Measurements from ENCODE around the gene INPP5B. TPM values are rescaled to one million over a fixed set of nuclear protein-coding genes. Genes with fewer than 3 reads are reported as not detected.

The INPP5B gene
- total RNA-seq, 1 experiment from 2014 or later: 21.5 TPM

DNA sequence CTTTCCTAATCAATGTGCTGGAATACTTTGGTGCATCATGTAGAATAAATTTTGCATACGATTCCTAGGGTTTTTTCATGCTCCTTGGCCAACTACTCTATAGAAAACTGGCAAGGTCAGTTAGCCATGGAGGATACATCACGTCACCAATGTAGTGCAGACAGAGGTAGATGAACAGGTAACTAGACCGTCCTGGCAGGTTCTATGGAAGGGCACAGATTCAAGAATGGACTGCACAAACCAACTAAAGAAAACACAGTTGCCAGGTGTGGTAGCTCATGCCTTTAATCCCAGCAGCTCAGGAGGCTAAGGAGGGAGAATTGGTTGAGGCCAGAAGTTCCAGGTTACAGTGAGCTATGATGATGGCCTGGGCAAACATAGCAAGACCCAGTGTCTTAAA lies 97.4 kb downstream of the INPP5B start:
- H3K9me3 Mint-ChIP-seq (ENCODE audit: low read depth, unreplicated experiment): no peaks in the 10 kb centered on the region
- peaks cover 9% of the 10 kb centered on the region for H3K36me3 Mint-ChIP-seq (ENCODE audit: insufficient read depth, unreplicated experiment)
- H3K27me3 Mint-ChIP-seq (ENCODE audit: unreplicated experiment): no peaks in the 10 kb centered on the region
- H3K27ac Mint-ChIP-seq (ENCODE audit: unreplicated experiment): no peak overlapping the region
- DNase-seq: no peak
- CTCF ChIA-PET: no interaction called here
- intact Hi-C loops (cut with micrococcal nuclease; ENCODE audit: unreplicated experiment): no loop called here
- no peak overlapping the region for H3K4me3 Mint-ChIP-seq (ENCODE audit: low read depth, unreplicated experiment)
- H3K4me1 Mint-ChIP-seq (ENCODE audit: low read depth, unreplicated experiment): peaks cover 26% of the 10 kb centered on the region
- BruUV-seq (replicated peaks): no TSS peak
- TF ChIP-seq, protein P1, sequence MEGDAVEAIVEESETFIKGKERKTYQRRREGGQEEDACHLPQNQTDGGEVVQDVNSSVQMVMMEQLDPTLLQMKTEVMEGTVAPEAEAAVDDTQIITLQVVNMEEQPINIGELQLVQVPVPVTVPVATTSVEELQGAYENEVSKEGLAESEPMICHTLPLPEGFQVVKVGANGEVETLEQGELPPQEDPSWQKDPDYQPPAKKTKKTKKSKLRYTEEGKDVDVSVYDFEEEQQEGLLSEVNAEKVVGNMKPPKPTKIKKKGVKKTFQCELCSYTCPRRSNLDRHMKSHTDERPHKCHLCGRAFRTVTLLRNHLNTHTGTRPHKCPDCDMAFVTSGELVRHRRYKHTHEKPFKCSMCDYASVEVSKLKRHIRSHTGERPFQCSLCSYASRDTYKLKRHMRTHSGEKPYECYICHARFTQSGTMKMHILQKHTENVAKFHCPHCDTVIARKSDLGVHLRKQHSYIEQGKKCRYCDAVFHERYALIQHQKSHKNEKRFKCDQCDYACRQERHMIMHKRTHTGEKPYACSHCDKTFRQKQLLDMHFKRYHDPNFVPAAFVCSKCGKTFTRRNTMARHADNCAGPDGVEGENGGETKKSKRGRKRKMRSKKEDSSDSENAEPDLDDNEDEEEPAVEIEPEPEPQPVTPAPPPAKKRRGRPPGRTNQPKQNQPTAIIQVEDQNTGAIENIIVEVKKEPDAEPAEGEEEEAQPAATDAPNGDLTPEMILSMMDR (IDR thresholded peaks at IDR 0.05; ENCODE audit: unreplicated experiment): no peak

DNA sequence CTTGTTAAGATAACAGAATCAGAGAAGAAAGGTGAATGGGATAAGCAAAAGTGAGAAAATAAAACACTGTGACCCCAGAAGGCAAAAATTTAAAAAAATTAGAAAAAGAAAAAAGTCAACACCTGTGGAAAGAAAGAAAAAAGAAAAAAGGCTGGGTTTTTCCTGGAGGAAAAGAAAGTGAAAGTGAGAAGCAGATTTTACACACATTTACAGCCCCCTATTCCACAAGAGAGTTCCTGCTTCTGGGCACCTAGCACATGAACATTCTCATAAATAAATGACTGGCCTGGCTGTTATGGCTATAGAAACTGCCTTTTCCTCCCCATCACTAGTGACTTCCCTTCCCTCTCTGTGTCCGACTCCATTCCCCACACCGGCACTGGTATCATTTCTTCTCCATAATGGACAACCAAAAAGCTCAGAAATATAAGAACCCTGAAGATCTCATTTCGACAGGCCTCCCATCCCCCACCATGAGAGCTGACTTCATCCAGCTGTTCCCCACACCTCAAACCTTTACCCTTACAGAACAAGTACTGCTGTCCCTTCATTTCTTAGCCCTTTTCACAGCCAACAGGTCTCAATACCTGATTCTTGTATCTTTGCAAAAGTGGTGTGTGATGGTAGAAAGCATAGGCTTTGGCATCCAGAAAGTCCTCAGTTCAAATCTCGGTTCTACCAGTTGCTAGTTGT lies 100.1 kb downstream of the INPP5B start:
- no TSS peak for BruUV-seq (replicated peaks)
- Mint-ChIP-seq H3K27me3 (ENCODE audit: unreplicated experiment) (no peaks in the 10 kb centered on the region), H3K36me3 (ENCODE audit: insufficient read depth, unreplicated experiment) (peaks cover 6% of the 10 kb centered on the region), H3K27ac (ENCODE audit: unreplicated experiment) (peak overlapping the region; percentile 18), H3K9me3 (ENCODE audit: low read depth, unreplicated experiment) (no peaks in the 10 kb centered on the region), H3K4me3 (ENCODE audit: low read depth, unreplicated experiment) (no peak overlapping the region), H3K4me1 (ENCODE audit: low read depth, unreplicated experiment) (peaks cover 34% of the 10 kb centered on the region)
- CTCF ChIA-PET: interaction anchor here (0.5 kb wide), 1 partner anchor 9 kb away, joined by 6 read pairs; no protein-coding TSS in a partner anchor
- TF ChIP-seq, protein P1 (IDR thresholded peaks at IDR 0.05; ENCODE audit: unreplicated experiment): no peak
- no peak for DNase-seq
- intact Hi-C loops (cut with micrococcal nuclease; ENCODE audit: unreplicated experiment): no loop called here

DNA sequence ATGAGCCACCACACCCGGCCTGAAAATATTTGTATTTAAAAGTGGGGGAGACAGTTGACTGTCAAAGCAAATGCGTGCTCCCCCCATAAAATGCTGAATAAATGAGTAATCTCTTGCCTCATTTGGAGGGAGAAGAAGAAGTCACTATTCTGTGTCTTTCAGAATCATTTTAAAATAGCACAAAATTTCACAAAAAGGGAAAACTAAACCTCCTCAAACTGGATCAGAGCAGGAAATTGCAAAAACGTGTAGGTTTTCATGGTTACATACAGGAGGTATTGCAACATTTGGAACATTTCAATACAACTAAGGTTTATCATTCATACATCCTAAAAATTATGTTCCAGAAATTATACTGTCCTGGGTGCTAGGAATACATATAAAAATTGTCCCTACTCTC lies 101.1 kb downstream of the INPP5B start:
- CTCF ChIA-PET: interaction anchor here (0.5 to 0.7 kb wide), 2 partner anchors 10 to 240 kb away, joined by 6 to 7 read pairs; no protein-coding TSS in a partner anchor
- TF ChIP-seq, protein P1 (IDR thresholded peaks at IDR 0.05; ENCODE audit: unreplicated experiment): no peak
- intact Hi-C loops (cut with micrococcal nuclease; ENCODE audit: unreplicated experiment): no loop called here

DNA sequence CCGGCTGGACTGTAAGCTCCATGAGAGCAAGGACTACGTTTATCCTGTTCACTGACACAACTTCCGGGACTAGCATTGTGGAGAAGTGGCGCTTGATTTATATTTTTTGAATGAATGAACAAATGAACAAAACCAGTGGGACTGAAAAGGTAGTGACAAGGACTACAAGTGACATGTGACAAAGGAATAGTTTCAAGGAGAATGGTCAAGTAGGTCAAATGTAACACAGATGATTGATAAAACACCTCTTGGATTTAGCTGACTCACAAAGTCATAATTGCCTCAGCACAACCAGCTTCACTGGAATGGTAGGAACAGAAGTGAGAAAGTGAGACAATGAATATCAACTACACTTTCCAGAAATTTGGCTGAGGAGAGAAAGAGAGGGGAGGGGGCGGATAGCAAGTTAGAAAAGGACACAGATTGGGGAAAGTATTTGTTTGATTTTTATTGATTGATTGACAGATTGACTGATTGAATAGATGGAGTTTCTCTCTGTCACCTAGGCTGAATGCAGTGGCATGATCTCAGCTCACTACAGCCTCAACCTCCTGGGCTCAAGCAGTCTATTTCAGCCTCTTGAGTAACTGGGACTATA lies 101.7 kb downstream of the INPP5B start:
- peaks cover 12% of the 10 kb centered on the region for H3K36me3 Mint-ChIP-seq (ENCODE audit: insufficient read depth, unreplicated experiment)
- H3K27me3 Mint-ChIP-seq (ENCODE audit: unreplicated experiment): no peaks in the 10 kb centered on the region
- intact Hi-C loops (cut with micrococcal nuclease; ENCODE audit: unreplicated experiment): no loop called here
- DNase-seq: no peak
- no TSS peak for BruUV-seq (replicated peaks)
- H3K27ac Mint-ChIP-seq (ENCODE audit: unreplicated experiment): peak overlapping the region; percentile 31
- H3K4me1 Mint-ChIP-seq (ENCODE audit: low read depth, unreplicated experiment): peaks cover 34% of the 10 kb centered on the region
- no peaks in the 10 kb centered on the region for H3K9me3 Mint-ChIP-seq (ENCODE audit: low read depth, unreplicated experiment)
- CTCF ChIA-PET: interaction anchor here (0.6 kb wide), 1 partner anchor 822 kb away, joined by 4 read pairs; no protein-coding TSS in a partner anchor
- no peak overlapping the region for H3K4me3 Mint-ChIP-seq (ENCODE audit: low read depth, unreplicated experiment)
- TF ChIP-seq, protein P1 (IDR thresholded peaks at IDR 0.05; ENCODE audit: unreplicated experiment): no peak

More for the DNA sequence above, 101.1 kb downstream of the INPP5B start:
- no peaks in the 10 kb centered on the region for H3K9me3 Mint-ChIP-seq (ENCODE audit: low read depth, unreplicated experiment)
- no peaks in the 10 kb centered on the region for H3K27me3 Mint-ChIP-seq (ENCODE audit: unreplicated experiment)
- no peak for DNase-seq
- peaks cover 12% of the 10 kb centered on the region for H3K36me3 Mint-ChIP-seq (ENCODE audit: insufficient read depth, unreplicated experiment)
- BruUV-seq (replicated peaks): no TSS peak
- H3K4me1 Mint-ChIP-seq (ENCODE audit: low read depth, unreplicated experiment): peaks cover 34% of the 10 kb centered on the region
- no peak overlapping the region for H3K4me3 Mint-ChIP-seq (ENCODE audit: low read depth, unreplicated experiment)
- H3K27ac Mint-ChIP-seq (ENCODE audit: unreplicated experiment): no peak overlapping the region

Measured in Calu3 (cell line).